M059J (cell line): ENCODE data around the gene DGCR2. TPM values are rescaled to one million over a fixed set of nuclear protein-coding genes. Genes with fewer than 3 reads are reported as not detected.
"Not testable (repeated sequence)": the region's sequence is repeated elsewhere in the genome, so short reads cannot be mapped to it uniquely, and the experiment has no call there.

Experiments used
- DNase-seq: peaks from one replicate; pipeline ENCODE4 v3.0.0-alpha.2; 2012; ENCODE audit warnings: low read depth
- total RNA-seq: library from RNA; depleted of rRNA; stranded (reverse); fragments of >200 nt; shearing (Covaris generic); gene quantifications from 2 replicates; pipeline ENCODE4 v1.2.3, GENCODE V29; 2014

Gene DGCR2
- total RNA-seq, 1 experiment from 2014 or later, result 33.7 TPM

- no peak for DNase-seq
Observed at GRCh38 chr22:19004471-19004870, 117.7 kb downstream of the DGCR2 start.

GRCh38 chr22:19003508-19003907 is 118.7 kb downstream of the DGCR2 start:
- no peak for DNase-seq

- no peak for DNase-seq
Observed at GRCh38 chr22:19002684-19003038, 119.6 kb downstream of the DGCR2 start.

GRCh38 chr22:19001204-19001603 is 121.0 kb downstream of the DGCR2 start:
- DNase-seq, result no peak

- DNase-seq, result not testable (repeated sequence)
Observed at GRCh38 chr22:19000106-19000505, 122.1 kb downstream of the DGCR2 start.

GRCh38 chr22:18999416-18999815 is 122.8 kb downstream of the DGCR2 start:
- DNase-seq, result no peak

GRCh38 chr22:18999008-18999407 is 123.2 kb downstream of the DGCR2 start:
- no peak for DNase-seq

- DNase-seq, result no peak
Observed at GRCh38 chr22:18997925-18998315, 124.3 kb downstream of the DGCR2 start.

GRCh38 chr22:18997306-18997924 is 124.8 kb downstream of the DGCR2 start:
- DNase-seq, result no peak

- DNase-seq, result no peak
Observed at GRCh38 chr22:18996376-18996900, 125.8 kb downstream of the DGCR2 start.

- no peak for DNase-seq
Observed at GRCh38 chr22:18995327-18995711, 126.9 kb downstream of the DGCR2 start.

GRCh38 chr22:18994701-18995326 is 127.4 kb downstream of the DGCR2 start:
- DNase-seq, result peak; percentile 4

GRCh38 chr22:18994056-18994455 is 128.2 kb downstream of the DGCR2 start:
- DNase-seq, result no peak

GRCh38 chr22:18992543-18993198 is 129.5 kb downstream of the DGCR2 start:
- DNase-seq, result no peak

GRCh38 chr22:18991821-18992442 is 130.3 kb downstream of the DGCR2 start:
- no peak for DNase-seq

- no peak for DNase-seq
Observed at GRCh38 chr22:18991138-18991432, 131.1 kb downstream of the DGCR2 start.

GRCh38 chr22:18990355-18991137 is 131.7 kb downstream of the DGCR2 start:
- no peak for DNase-seq

GRCh38 chr22:18988958-18989357 is 133.3 kb downstream of the DGCR2 start:
- no peak for DNase-seq

- peak; percentile 32 for DNase-seq
Observed at GRCh38 chr22:18987765-18988164, 134.4 kb downstream of the DGCR2 start.

- not testable (repeated sequence) for DNase-seq
Observed at GRCh38 chr22:18987114-18987513, 135.1 kb downstream of the DGCR2 start.
